ENCODE measurements around the gene SIPA1L3. TPM values are rescaled to one million over a fixed set of nuclear protein-coding genes. Genes with fewer than 3 reads are reported as not detected.
A peak's percentile ranks its signal among the peaks of the same experiment; 100 is the strongest.
"Not testable (repeated sequence)": the region's sequence is repeated elsewhere in the genome, so short reads cannot be mapped to it uniquely, and the experiment has no call there.

The SIPA1L3 gene
- total RNA-seq, 2 donors from 2014 or later: 19.5 to 21.4 TPM

GRCh38 chr19:38015761-38016160 lies 108.8 kb downstream of the SIPA1L3 start:
- Mint-ChIP-seq H3K36me3 (ENCODE audit: low read depth) (no peaks in the 10 kb centered on the region), H3K9me3 (no peaks in the 10 kb centered on the region), H3K4me3 (no peak overlapping the region), H3K27ac (no peak overlapping the region), H3K27me3 (no peaks in the 10 kb centered on the region), H3K4me1 (peaks cover 3% of the 10 kb centered on the region)
- ATAC-seq (replicated peaks): no peak

GRCh38 chr19:38017401-38018151 lies 110.6 kb downstream of the SIPA1L3 start:
- Mint-ChIP-seq H3K9me3 (no peaks in the 10 kb centered on the region), H3K27ac (peak overlapping the region; percentile 32), H3K4me1 (peaks cover 3% of the 10 kb centered on the region), H3K4me3 (no peak overlapping the region), H3K27me3 (no peaks in the 10 kb centered on the region), H3K36me3 (ENCODE audit: low read depth) (no peaks in the 10 kb centered on the region)
- no peak for ATAC-seq (replicated peaks)

GRCh38 chr19:38018694-38019395 lies 111.8 kb downstream of the SIPA1L3 start:
- no peak overlapping the region for H3K27ac Mint-ChIP-seq

GRCh38 chr19:38019396-38019724 lies 112.4 kb downstream of the SIPA1L3 start:
- no peak for ATAC-seq (replicated peaks)
- Mint-ChIP-seq H3K4me3 (no peak overlapping the region), H3K4me1 (peaks cover 3% of the 10 kb centered on the region), H3K27me3 (no peaks in the 10 kb centered on the region), H3K9me3 (no peaks in the 10 kb centered on the region), H3K27ac (no peak overlapping the region), H3K36me3 (ENCODE audit: low read depth) (no peaks in the 10 kb centered on the region)

More at GRCh38 chr19:38018694-38019395, 111.8 kb downstream of the SIPA1L3 start:
- Mint-ChIP-seq H3K9me3 (no peaks in the 10 kb centered on the region), H3K4me3 (no peak overlapping the region), H3K4me1 (peaks cover 3% of the 10 kb centered on the region), H3K27me3 (no peaks in the 10 kb centered on the region), H3K36me3 (ENCODE audit: low read depth) (no peaks in the 10 kb centered on the region)
- ATAC-seq (replicated peaks): no peak

GRCh38 chr19:38020311-38020710 lies 113.3 kb downstream of the SIPA1L3 start:
- H3K27me3 Mint-ChIP-seq: no peaks in the 10 kb centered on the region
- no peak overlapping the region for H3K4me3 Mint-ChIP-seq
- no peak for ATAC-seq (replicated peaks)
- H3K9me3 Mint-ChIP-seq: no peaks in the 10 kb centered on the region
- no peaks in the 10 kb centered on the region for H3K36me3 Mint-ChIP-seq (ENCODE audit: low read depth)
- no peak overlapping the region for H3K27ac Mint-ChIP-seq
- peaks cover 3% of the 10 kb centered on the region for H3K4me1 Mint-ChIP-seq

GRCh38 chr19:38021352-38021751 lies 114.3 kb downstream of the SIPA1L3 start:
- ATAC-seq (replicated peaks): no peak
- Mint-ChIP-seq H3K27me3 (no peaks in the 10 kb centered on the region), H3K9me3 (no peaks in the 10 kb centered on the region), H3K36me3 (ENCODE audit: low read depth) (no peaks in the 10 kb centered on the region), H3K27ac (no peak overlapping the region), H3K4me1 (no peaks in the 10 kb centered on the region), H3K4me3 (no peak overlapping the region)

- H3K27ac Mint-ChIP-seq: peak overlapping the region; percentile 58
- no peaks in the 10 kb centered on the region for H3K9me3 Mint-ChIP-seq
- H3K36me3 Mint-ChIP-seq (ENCODE audit: low read depth): no peaks in the 10 kb centered on the region
- H3K4me3 Mint-ChIP-seq: no peak overlapping the region
- H3K27me3 Mint-ChIP-seq: no peaks in the 10 kb centered on the region
- H3K4me1 Mint-ChIP-seq: no peaks in the 10 kb centered on the region
- ATAC-seq (replicated peaks): no peak
Measured at GRCh38 chr19:38022791-38023670, 116.0 kb downstream of the SIPA1L3 start.

GRCh38 chr19:38023671-38024541 lies 116.9 kb downstream of the SIPA1L3 start:
- ATAC-seq (replicated peaks): no peak
- H3K36me3 Mint-ChIP-seq (ENCODE audit: low read depth): no peaks in the 10 kb centered on the region
- H3K27ac Mint-ChIP-seq: peak overlapping the region; percentile 58
- no peaks in the 10 kb centered on the region for H3K4me1 Mint-ChIP-seq
- no peaks in the 10 kb centered on the region for H3K27me3 Mint-ChIP-seq
- no peak overlapping the region for H3K4me3 Mint-ChIP-seq
- no peaks in the 10 kb centered on the region for H3K9me3 Mint-ChIP-seq

GRCh38 chr19:38024992-38025908 lies 118.2 kb downstream of the SIPA1L3 start:
- no peaks in the 10 kb centered on the region for H3K27me3 Mint-ChIP-seq
- no peak overlapping the region for H3K4me3 Mint-ChIP-seq
- H3K4me1 Mint-ChIP-seq: no peaks in the 10 kb centered on the region
- peaks cover 3% of the 10 kb centered on the region for H3K36me3 Mint-ChIP-seq (ENCODE audit: low read depth)
- no peaks in the 10 kb centered on the region for H3K9me3 Mint-ChIP-seq
- H3K27ac Mint-ChIP-seq: peak overlapping the region; percentile 34
- ATAC-seq (replicated peaks): no peak

- Mint-ChIP-seq H3K27ac (no peak overlapping the region), H3K4me1 (no peaks in the 10 kb centered on the region), H3K9me3 (no peaks in the 10 kb centered on the region), H3K36me3 (ENCODE audit: low read depth) (peaks cover 10% of the 10 kb centered on the region), H3K4me3 (no peak overlapping the region), H3K27me3 (no peaks in the 10 kb centered on the region)
- no peak for ATAC-seq (replicated peaks)
Measured at GRCh38 chr19:38025909-38026307, 118.9 kb downstream of the SIPA1L3 start.

- no peak overlapping the region for H3K27ac Mint-ChIP-seq
- ATAC-seq (replicated peaks): no peak
- H3K9me3 Mint-ChIP-seq: no peaks in the 10 kb centered on the region
Measured at GRCh38 chr19:38028913-38029510, 122.0 kb downstream of the SIPA1L3 start.

GRCh38 chr19:38030001-38030400 lies 123.0 kb downstream of the SIPA1L3 start:
- not testable (repeated sequence) for H3K27me3 Mint-ChIP-seq; H3K27ac Mint-ChIP-seq; H3K4me1 Mint-ChIP-seq; H3K9me3 Mint-ChIP-seq; ATAC-seq (replicated peaks); H3K4me3 Mint-ChIP-seq
- peaks cover 14% of the 10 kb centered on the region for H3K36me3 Mint-ChIP-seq (ENCODE audit: low read depth)

More at GRCh38 chr19:38028913-38029510, 122.0 kb downstream of the SIPA1L3 start:
- Mint-ChIP-seq H3K4me3 (no peak overlapping the region), H3K36me3 (ENCODE audit: low read depth) (peaks cover 14% of the 10 kb centered on the region), H3K27me3 (no peaks in the 10 kb centered on the region), H3K4me1 (peaks cover 3% of the 10 kb centered on the region)

All from activated T-helper 17 cell treated with anti-CD3 and anti-CD28 coated beads, Interleukin-2, amount 50 U/mL, for 72 hours (primary cell).